ENCODE measurements around the gene PTPN18.

DNA sequence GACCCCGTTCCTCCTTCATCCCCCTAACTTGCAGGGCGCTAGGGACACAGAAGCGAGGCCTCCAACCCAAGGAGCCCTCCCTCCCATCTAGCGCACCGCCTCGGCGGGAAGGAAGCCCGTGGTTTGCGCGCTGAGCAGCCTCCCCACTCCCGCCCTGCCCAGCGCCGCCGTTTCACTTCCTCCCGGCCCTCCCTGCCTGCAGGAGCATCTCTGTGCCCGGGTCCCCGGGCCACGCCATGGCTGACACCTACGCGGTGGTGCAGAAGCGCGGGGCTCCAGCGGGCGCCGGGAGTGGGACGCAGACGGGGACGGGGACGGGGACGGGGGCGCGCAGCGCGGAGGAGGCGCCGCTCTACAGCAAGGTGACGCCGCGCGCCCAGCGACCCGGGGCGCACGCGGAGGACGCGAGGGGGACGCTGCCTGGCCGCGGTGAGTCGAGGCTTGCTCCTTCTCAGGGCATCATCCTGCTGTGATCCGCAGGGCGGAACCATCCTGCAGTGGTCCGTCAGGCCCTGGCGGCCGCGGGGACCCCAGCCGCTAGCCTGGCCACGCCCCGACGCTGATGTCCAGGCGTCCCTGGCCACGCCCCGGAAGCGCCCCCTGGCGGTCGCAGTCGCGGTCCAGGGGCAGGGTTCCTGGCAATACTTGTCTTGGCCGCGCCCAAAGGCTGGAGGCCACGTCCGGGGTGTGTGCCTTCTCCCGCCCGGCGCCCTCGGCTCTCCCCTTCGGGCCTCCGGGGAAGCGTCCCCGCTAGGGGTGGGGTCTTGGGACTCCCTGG, 16.4 kb downstream of the PTPN18 start:
- TF ChIP-seq, protein P1, sequence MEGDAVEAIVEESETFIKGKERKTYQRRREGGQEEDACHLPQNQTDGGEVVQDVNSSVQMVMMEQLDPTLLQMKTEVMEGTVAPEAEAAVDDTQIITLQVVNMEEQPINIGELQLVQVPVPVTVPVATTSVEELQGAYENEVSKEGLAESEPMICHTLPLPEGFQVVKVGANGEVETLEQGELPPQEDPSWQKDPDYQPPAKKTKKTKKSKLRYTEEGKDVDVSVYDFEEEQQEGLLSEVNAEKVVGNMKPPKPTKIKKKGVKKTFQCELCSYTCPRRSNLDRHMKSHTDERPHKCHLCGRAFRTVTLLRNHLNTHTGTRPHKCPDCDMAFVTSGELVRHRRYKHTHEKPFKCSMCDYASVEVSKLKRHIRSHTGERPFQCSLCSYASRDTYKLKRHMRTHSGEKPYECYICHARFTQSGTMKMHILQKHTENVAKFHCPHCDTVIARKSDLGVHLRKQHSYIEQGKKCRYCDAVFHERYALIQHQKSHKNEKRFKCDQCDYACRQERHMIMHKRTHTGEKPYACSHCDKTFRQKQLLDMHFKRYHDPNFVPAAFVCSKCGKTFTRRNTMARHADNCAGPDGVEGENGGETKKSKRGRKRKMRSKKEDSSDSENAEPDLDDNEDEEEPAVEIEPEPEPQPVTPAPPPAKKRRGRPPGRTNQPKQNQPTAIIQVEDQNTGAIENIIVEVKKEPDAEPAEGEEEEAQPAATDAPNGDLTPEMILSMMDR (conservative IDR thresholded peaks at IDR 0.05; ENCODE audit: low read length), result no peak
- TF ChIP-seq EZH2phosphoT487 (IDR thresholded peaks at IDR 0.05; ENCODE audit: borderline replicate concordance), result no peak
